Stimulated activated CD4-positive, alpha-beta T cell treated with anti-CD3 and anti-CD28 coated beads, Interleukin-1b, Interleukin-23, amount 100 ng/mL, for 48 hours (primary cell): ENCODE measurements around the gene PKD1L1.
A peak's percentile ranks its signal among the peaks of the same experiment; 100 is the strongest.

Source experiments
- DNase-seq: peaks from one replicate; pipeline ENCODE4 v3.0.0-alpha.2; 2020

The PKD1L1 gene

DNA sequence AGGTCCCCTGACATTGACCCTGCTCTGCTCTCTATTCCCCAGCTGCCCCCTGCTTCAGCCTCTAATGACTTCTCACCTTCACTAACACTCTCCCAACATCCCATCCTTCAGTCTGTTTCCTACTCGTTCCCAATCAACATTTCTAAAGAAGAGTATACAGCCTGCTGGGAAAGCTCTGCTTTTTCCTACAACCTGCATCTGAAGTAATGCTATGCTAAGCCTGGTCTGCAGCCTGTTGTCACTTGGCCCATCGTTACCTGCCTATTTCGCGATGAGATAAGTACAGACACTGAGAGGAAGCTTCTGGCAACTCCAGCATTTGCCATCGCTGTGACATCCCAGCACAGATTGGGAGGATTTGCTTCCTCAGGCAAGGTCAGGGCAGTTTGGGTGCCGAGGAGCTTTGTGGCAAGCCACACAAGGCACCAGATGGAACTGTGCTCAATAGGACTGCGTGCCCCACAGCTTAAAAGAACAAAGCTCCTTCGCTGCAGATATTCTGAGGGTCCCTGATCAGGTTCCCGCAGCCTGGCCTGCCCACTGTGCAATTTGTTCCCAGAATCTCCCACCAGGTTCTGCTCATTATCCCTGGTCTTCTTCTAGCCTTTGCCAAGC is 51.4 kb downstream of the PKD1L1 start:
- DNase-seq = no peak

DNA sequence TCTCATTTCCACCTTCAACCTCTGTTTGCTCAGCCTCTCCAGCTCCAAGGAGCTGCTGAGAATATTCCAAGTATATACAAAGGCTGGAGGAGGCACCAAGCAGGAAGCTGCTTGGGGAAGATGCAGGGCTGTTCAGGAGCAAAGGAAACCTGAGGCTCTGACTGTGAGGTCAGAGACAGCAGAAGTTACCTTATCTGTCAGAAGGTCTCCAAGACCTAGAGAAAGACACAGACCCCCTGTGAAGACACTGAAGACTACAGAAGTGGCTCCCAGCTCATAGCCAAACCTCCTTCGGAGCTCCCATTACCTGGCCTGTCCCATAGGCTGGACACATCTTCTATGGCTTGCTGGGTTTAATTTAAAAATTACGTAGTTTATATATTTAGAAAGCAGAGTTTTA is 53.2 kb downstream of the PKD1L1 start:
- DNase-seq = no peak

DNA sequence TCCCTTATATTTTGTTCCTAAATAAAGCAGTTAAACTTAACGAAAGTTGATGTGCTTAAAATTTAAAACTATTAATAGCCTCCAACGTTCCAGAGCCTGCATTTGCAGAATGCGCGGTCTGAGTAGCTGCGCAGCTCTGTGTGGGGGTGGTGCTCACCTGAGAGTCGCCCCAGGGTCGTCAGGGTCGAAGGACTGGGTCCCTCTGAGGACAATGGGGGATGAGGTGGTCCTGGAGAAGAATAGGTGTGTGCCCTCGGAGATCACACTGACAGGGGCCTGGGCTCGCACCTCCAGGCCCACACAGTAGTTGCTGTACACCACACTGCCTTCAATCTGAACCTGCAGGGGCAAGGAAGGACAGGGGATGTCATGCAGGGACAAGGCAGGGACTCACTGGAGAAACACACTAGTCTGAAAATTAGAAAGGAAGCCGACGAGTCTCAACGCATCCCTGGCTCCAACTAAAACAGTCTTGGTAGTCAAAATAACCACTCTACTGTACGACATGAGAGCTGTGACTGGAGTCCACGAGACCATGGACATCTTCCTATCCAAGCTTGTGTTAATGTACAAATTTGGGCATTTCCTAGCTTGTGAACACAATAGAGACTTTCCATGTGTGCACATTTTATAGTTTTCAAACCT is 54.4 kb downstream of the PKD1L1 start:
- no peak for DNase-seq

DNA sequence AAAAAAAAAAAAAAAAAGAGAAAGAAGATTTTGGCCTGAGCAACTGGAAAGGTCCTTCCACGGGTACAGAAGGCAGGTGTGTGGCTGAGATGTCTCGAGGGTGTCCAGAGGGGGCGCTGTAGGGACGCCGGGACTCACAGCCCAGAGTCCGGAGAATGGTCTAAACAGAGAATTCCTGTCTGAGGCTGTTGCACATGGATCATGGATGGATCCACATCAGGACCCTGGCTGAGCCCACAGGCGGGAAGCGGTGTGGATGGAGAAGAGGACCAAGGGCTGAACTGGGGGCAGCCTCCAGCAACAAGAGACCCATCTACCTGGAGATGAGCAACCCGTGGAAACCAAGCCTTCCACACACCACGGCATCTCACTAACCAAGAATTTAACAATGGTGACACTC is 55.0 kb downstream of the PKD1L1 start:
- no peak for DNase-seq

DNA sequence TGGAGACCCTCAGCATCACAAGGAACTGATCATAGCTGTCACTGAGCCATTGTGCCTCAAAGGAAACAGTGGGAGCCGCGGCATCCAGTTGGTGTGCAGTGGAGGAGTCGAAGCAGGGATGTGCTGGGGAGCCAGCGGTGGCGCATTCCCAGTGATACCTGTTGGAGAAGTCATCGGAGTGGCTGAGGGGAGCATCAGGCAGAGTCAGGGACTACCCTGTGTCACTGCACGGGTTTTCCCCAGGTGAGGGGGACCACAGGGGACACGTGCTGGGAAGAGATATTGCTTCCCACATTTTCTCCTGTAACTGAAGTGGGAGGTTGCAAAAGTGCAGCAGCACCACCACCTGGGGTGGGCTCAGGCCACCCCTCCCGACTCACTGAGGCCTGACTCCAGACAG is 57.7 kb downstream of the PKD1L1 start:
- DNase-seq = no peak

DNA sequence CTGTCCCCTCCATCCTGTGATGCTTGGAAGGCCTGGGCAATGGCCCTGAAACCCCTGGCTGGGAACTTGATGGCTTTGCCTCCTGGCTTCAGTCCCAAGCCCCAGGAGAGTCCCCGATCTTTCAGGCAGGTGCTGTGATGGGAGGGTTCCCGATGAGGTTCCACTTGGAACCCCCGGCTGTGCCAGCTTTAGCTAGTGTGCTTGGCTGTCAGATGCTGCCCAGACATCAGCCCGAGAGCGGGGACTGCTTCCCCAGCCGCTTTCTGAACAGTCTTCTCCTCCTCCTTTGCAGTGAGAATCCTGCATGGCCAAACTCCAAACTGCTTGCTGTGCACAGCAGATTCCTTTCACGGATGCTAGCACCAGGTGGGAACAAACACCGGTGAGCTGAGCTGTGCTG is 58.1 kb downstream of the PKD1L1 start:
- DNase-seq = no peak

DNA sequence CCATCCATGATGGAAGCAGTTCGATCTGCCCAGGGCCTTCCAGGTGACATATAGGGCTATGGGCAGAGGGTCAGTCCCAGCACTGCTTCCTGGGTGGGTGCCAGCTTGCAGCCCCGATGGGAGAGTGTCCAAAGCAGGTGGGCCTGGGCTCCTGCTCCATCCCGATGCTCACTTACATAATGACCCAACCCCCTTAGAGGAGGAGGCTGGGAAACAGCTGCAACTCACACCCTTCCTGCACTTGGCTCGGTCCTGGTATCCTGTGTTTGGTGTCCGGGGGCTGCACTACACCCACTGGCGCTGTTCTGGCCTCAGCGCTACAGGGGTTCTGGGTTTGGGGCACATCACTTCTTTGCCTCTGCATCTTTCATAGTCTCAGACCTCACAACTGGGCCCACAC is 58.5 kb downstream of the PKD1L1 start:
- DNase-seq = no peak

DNA sequence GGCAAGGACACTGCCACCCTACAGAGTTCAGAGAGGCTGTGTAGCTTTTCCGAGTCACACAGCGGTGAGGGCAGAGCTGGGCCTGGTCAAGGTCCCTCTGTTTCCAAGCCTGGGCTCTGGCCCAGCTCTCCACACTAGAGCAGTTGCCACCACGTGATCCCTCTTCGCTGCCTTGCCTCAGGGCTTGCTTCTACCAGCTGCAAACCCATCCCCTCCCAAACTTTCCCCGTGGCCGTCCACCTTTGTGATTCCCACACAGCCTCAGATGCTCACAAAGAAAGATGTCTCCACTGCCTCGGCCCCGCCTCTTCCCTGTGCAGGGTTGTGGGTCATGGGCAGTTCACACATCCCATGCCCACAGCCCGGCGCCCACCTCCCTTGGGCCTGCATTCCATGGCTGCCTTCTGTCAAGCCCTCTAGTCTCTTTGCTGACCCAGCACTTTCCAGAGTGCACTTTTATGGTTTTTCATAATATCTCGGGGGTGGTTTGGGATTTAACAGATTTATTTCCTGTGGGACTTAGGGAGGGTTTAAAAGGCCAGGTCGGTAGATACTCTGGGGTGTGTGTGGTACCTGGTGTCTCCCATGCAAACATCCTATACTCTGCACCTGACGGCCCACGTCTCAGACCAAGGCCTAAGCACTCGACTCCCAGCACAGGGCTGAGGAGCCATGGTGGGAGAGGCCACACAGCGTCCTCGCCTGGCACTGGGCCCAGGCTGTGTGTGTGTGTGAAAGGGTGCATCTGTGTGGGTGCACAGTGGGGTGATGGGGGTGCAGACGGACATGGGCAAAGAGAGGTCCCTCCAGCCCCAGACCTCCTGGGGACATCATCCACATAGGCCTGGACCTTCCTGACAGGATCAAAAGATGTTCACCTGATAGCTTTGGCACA is 59.6 kb downstream of the PKD1L1 start:
- no peak for DNase-seq

DNA sequence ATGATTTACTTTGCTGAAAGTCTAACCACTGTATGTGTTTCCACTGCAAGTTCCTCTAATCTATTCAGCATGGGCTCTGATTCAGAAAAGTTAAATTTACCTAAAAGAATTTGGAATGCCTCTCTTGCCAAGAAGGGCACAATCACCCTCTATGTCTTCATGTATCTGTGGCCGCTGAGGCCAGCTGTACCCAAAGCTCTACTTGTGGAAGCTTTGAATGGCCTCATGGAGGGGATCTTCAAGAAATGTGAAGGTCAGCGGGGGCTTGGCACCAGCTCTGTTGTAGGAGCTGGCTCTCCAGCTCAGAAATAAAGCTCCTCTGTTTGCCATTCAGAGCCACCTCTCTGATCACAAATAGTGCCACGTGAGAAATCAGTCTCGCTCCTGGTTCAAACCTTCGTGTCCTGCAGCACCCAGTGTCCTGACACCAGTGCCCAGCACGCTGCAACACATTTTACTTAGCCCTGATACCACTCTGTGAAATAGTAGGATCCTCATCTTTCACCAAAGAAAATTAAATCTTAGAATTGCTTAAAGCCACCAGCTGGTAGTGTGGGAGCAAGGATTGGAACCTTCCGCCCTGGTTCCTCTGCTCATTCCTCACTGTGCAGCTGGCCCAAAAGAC is 61.1 kb downstream of the PKD1L1 start:
- no peak for DNase-seq

DNA sequence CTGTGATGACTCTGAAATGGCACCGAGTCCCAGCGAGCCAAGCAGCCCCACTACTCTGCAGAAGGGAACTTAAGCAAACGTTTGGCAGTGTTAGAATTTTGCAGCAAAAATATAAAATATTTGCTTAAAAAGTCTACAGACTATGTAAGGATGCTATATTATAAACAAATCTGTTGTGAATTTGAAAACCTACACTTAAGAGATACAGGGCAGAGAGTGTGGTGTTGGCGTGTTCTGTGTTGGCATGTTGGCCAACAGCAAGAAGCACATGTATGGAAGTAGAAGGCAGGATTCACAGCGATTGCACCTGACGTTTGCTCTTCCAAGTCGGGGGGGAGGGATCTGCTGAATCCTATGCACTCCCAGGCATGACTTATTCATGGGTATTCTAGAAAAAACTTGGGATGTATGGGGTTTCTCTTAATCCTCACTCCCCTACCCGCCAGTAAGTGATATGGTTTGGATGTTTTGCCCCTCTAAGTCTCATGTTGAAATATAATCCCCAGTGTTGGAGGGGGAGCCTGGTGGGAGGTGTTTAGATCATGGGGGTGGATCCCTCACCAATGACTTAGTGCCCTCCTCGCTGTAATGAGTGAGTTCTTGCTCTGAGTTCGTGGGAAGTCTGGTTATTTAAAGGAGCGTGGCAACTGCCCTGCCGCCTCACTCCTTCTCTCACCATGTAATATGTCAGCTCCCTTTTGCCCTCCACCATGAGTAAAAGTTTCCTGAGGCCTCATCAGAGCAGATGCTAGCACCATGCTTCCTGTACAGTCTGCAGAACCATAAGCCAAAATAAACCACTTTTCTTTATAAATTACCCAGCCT is 62.1 kb downstream of the PKD1L1 start:
- no peak for DNase-seq

DNA sequence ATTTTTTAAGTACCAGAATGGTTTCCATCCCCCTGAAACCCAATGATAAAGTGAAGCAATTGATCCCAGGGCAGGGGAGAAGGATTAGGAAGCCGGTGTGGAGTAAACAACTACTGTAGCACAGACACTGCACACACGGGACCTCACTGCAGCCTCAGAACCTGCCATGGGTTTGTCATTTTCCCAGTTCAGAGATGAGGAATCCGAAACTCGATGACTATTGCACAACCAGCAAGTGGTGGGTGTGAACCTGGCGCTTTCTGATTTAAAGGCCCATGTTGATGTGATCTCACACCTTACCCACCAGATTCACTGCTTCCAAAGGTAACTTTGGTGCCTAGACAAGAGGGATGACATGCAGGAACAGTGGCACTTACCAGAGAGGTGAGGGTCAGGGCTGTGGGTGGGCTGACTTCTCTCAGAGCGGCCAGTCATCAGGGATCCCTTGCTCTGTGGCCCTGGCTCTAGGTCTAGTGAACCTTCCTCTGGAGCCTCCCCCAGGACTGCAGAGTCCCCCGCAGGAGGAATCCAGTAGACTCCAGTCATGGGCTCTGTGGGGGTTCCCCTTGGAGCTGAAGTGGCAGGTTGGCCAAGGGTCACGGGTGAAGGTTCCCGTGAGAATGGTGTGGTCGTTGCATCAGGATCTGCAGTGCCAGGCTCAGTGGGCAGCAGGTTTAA is 62.8 kb downstream of the PKD1L1 start:
- peak; percentile 30 for DNase-seq

DNA sequence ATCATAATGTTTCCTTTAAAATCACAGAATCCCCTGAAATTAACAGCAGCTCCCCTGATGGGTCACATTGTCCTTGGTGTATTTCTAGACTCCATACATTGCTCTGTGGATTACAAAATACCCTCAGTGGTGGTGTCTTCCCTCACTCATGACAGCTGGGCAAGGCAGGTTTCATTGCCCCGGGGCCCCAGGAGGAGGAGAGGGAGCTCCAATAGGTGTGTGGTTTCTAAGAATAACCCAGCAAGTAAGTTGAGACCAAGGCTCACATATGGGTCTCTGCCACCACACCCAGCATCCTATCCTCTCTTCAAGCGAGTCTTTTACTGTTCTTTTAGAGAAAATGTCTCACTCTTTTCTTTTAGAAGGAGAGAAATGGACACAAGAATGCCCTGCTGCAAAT is 63.6 kb downstream of the PKD1L1 start:
- no peak for DNase-seq

DNA sequence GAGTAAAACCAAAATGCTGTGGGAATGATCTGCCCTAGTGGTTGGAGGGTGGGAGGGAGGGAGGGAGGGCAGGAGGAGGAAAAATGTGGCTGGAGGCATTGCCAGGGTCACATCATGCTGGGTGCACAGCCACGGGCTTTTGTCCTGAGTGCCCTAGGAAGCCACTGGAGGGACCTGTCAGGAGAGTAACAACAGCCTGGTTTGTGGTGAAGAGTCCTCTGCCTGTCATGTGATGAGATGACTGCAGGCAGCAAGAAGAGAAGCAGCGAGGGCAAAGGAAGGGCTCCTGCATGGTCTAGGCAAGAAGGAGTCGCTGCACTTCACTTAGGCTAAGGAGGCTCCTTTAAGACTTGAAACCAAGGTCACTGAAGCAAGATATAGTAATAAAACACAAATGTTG is 65.6 kb downstream of the PKD1L1 start:
- DNase-seq = no peak

DNA sequence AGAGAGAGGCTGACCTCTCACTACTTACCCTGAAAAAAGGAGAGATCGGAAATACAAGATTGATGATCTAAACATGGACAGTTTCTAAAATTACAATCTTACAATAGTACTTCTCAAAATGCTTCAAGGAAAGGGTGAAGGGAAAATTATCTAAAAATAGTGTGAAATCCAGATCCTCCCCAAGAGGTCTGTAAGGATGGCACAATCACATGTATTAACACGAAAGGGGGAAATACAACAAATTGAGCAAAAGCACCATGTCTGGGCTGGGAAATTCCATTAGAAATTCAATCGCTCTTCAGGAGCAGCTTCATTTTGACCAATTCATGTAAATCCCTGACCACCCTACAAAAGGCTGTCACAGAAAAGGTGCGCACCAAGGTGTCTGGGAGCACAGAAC is 67.0 kb downstream of the PKD1L1 start:
- DNase-seq = no peak

DNA sequence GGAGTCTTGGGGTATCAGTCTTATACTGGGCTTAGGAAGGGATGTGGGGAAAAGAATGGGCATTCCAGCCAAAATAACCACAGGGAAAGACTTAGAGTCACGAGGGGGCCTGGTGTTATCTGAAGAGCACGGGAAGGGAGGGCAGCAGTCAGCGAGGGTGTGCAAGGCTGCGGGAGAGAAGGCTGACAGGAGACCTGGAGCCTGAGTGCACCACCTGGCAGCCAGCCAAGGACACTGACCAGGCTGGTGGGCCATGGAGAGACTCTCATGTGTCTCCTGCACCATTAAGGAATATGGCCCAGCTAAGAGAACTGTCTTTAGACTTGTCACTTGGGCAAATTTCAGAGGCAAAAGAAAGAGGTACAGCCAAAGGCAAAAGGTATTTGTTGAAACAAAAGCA is 69.6 kb downstream of the PKD1L1 start:
- DNase-seq = no peak

DNA sequence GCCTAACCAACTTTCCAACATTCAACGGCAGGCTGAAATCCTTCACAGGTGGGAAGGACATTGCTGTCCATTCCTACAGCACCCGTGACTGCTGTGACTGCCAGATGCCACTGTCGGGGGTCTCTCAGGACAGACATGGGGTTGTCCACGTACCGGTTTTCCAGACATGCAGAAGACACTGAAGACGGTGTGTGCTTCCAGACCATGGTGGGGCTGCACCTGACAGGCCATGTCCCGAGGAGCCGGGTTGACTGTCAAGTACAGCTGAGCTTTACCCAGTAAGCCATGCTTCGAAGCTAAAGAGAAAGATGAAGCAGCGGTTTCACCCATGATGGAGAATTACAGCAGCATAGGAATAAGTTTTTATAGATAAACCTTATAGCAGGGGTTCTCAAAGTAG is 70.9 kb downstream of the PKD1L1 start:
- no peak for DNase-seq

DNA sequence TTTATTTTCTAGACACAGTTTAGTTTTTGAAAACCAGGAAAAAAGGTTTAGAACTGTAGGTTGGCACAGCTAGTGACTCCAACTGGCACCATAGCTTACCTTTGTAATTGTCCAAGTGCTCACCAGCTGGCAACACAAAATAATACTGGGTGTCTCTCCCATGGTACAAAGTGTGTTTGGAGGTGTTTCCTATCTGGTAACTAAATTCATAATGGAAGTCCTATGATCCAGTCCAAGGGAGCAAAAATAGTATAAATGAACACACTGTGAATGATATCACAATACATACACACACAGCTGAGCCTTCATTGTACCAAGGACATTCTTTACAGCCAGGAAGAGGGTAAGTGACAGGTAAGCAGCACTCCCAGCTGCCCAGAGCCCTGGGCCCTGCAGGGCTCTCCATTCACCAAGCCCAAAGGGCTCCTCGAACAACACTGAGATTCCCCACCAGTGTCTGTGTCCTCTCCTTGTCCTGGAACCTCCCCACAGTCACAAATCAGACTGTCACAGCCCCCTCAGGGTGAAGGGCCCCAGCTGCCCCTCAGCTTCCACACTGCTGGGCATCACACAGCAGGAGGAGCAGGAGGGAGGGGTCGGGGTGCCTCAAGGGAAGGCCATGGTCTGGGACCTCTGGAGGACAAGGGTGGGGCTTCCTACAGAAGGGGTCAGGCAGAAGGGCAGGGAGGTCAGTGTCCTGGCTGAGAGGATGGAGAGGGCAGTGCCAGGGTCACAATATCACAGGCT is 72.1 kb downstream of the PKD1L1 start:
- no peak for DNase-seq

DNA sequence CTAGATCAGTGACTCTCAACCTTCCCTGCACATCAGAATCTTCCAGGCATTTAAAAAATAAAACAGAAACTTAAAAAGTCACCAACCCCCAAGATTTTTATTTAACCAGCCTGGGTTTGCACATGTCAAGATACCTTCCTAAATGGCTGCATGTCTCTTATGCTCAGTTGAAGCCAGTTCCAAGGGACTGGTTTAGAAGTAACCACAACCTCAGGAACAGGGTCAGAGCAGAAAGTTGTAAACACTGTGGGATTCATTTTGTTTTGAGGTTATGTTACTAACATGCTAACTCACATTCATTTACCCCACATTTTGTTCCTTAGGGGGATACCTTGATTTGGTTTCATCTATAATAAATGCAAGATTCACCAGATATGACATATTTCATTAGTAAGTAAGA is 72.9 kb downstream of the PKD1L1 start:
- no peak for DNase-seq

DNA sequence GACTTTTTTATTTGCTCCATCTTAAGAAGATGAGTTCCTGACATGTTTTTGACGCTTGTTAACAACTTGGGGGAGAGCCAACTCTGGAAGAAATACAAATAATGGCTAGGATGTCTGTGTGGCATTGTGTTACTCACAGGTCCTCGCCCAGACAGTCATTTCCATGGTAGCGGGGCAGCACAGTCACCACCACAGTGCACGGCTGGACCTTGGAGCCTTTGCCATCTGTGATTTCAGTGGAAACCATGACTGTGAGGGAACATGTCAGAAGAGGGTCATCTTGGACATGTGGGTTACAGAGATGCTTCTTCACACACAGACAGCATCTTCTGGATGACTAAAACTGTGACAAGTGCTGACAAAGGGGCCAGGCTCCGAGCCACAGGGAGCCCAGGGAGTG is 74.5 kb downstream of the PKD1L1 start:
- no peak for DNase-seq

DNA sequence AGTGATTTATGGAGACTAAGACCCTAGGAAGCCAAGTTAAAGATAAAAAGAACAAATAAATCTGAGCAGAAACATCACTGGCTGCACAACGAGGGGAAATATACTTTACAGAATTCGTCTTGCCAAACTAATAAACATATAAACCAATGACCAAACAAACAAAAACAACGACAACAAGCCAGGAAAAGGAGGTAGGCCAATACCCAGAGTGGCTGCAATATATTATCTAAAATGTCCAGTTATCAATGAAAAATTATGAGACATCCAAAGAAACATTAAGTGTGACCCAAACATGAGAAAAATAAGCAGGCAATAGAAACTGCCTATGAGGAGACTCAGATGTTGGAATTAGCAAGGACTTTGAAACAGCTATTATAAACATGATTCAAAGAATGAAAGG is 81.0 kb downstream of the PKD1L1 start:
- no peak for DNase-seq

DNA sequence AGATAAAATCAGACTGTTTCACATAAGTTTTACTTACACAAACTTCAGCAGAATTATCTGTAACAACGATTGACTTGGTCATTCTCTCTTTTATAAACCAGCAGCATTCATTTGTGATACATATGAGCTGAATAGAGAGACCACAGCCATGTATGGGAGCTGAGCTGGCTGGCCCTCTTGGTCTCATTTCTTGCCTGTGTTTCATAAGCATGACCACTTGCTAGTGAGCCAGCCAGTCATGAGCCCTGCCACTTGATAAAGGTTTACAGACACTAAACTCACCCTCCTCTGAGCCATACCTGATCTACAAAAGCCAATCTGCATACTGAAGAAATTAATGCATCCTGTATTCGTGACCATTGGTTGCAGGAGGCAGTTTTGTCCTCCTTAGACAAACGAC is 82.1 kb downstream of the PKD1L1 start:
- DNase-seq = no peak
